ENCODE results near the gene OBSL1. TPM values are rescaled to one million over a fixed set of nuclear protein-coding genes. Genes with fewer than 3 reads are reported as not detected.

OBSL1 gene
- total RNA-seq, 2 donors from 2014 or later: 40.7 to 57.7 TPM

- intact Hi-C loops (cut with DNase I): no loop called here
- DNase-seq (ENCODE audit: low spot score): no peak
Measured at GRCh38 chr2:219509780-219510511, 61.4 kb downstream of the OBSL1 start.

GRCh38 chr2:219508971-219509779 lies 62.2 kb downstream of the OBSL1 start:
- DNase-seq (ENCODE audit: low spot score): no peak
- intact Hi-C loops (cut with DNase I): no loop called here

- DNase-seq (ENCODE audit: low spot score): no peak
- intact Hi-C loops (cut with DNase I): no loop called here
Measured at GRCh38 chr2:219508444-219508734, 63.0 kb downstream of the OBSL1 start.

- no peak for DNase-seq (ENCODE audit: low spot score)
- intact Hi-C loops (cut with DNase I): no loop called here
Measured at GRCh38 chr2:219507581-219508443, 63.5 kb downstream of the OBSL1 start.

GRCh38 chr2:219506802-219507526 lies 64.4 kb downstream of the OBSL1 start:
- DNase-seq (ENCODE audit: low spot score): no peak
- intact Hi-C loops (cut with DNase I): no loop called here

GRCh38 chr2:219506153-219506801 lies 65.1 kb downstream of the OBSL1 start:
- intact Hi-C loops (cut with DNase I): no loop called here
- no peak for DNase-seq (ENCODE audit: low spot score)

GRCh38 chr2:219505585-219505984 lies 65.8 kb downstream of the OBSL1 start:
- intact Hi-C loops (cut with DNase I): no loop called here
- no peak for DNase-seq (ENCODE audit: low spot score)

GRCh38 chr2:219502618-219503017 lies 68.7 kb downstream of the OBSL1 start:
- intact Hi-C loops (cut with DNase I): no loop called here
- DNase-seq (ENCODE audit: low spot score): no peak

- intact Hi-C loops (cut with DNase I): no loop called here
- DNase-seq (ENCODE audit: low spot score): no peak
Measured at GRCh38 chr2:219501849-219502248, 69.5 kb downstream of the OBSL1 start.

Small RNAs within 50 kb of the gene (microRNA-seq; reads per million reads assigned to microRNA genes)
- 0 to 0.65 reads per million in 2 donors for gene MIR3132 (ENCODE audit: borderline microRNAs expressed in 2 of 2)

Other genes starting within 250 kb of the OBSL1 start
- gene RESP18, start 238.8 kb downstream of the OBSL1 start, total RNA-seq: not detected
- gene DNPEP, start 183.6 kb downstream of the OBSL1 start, total RNA-seq: 10 to 100 TPM; 41.9 to 44.0 TPM
- 1,000 to 10,000 TPM; 6,561 to 7,652 TPM for gene DES, start 153.2 kb downstream of the OBSL1 start, total RNA-seq
- 100 to 1,000 TPM; 175 to 217 TPM for gene SPEG, start 136.7 kb downstream of the OBSL1 start, total RNA-seq
- 10 to 100 TPM; 33.9 to 42.8 TPM for gene GMPPA, start 72.6 kb downstream of the OBSL1 start, total RNA-seq
- under 1 TPM in 1 of 2 donors, not detected in 1; 0.38 TPM for gene ASIC4, start 57.1 kb downstream of the OBSL1 start, total RNA-seq
- gene CHPF, start 27.7 kb downstream of the OBSL1 start, total RNA-seq: 10 to 100 TPM; 42.9 to 51.1 TPM
- gene TMEM198, start 27.5 kb downstream of the OBSL1 start, total RNA-seq: 1 to 10 TPM; 3.0 to 3.2 TPM
- under 1 TPM in 1 of 2 donors, not detected in 1; 0.37 TPM for gene INHA, start 771 bp upstream of the OBSL1 start, total RNA-seq
- 10 to 100 TPM; 18.6 to 22.4 TPM for gene STK11IP, start 26.3 kb upstream of the OBSL1 start, total RNA-seq
- 10 to 100 TPM in 1 of 2 donors, 1 to 10 TPM in 1; 6.2 to 10.1 TPM for gene SLC4A3, start 56.1 kb upstream of the OBSL1 start, total RNA-seq